HCT116 (cell line): ENCODE measurements around the gene SERPINH1. TPM values are rescaled to one million over a fixed set of nuclear protein-coding genes. Genes with fewer than 3 reads are reported as not detected.

Experiments
- ATAC-seq: fragments of 200-7000 bp; cut with Tn5 transposase; 2 replicates; pipeline ENCODE4 v1.9.1; 2020; ENCODE audit warnings: mild to moderate bottlenecking, moderate library complexity
- BruUV-seq: library from RNA; stranded (reverse); fragments of 400-500 nt; replicated peaks from 2 replicates; lab custom pipeline; 2021; lab: Mats Ljungman, UMichigan
- CTCF ChIA-PET: fragments of 300-600 bp; sonication (Branson Sonifier 250); formaldehyde crosslinking; loops from one replicate; lab custom pipeline; 2021; ENCODE audit warnings: antibody characterized with exemption; lab: Charles Lee
- POLR2A ChIA-PET: fragments of 300-600, 350-600 bp; sonication (Branson Sonifier 250); formaldehyde crosslinking; loops from one replicate; lab custom pipeline; 2021; ENCODE audit warnings: antibody characterized with exemption; lab: Charles Lee
- RAD21 ChIA-PET, 2 experiments: fragments of 300-600 bp; sonication (Branson Sonifier 250); formaldehyde crosslinking; loops; one replicate each; lab custom pipeline; 2023; ENCODE audit warnings: low total read pairs in 2 of 2; ENCODE audit not compliant: uncharacterized antibody in 2 of 2, unreplicated experiment in 2 of 2, low non-redundant PET in 1 of 2; lab: Charles Lee
- DNase-seq: peaks from one replicate; pipeline ENCODE4 v3.0.0-alpha.2; 2010; ENCODE audit warnings: low read depth, low spot score
- H2AFZ ChIP-seq: fragments of 200-600 bp; shearing (Covaris generic), sonication (generic); 2 replicates; pipeline ENCODE4 v1.6.1; 2017; ENCODE audit warnings: low read depth, mixed run types, mixed read lengths, antibody characterized with exemption, low read length; ENCODE audit not compliant: poor library complexity, severe bottlenecking
- H3K27ac ChIP-seq: 2 replicates; pipeline ENCODE4 v1.5.1; 2012; ENCODE audit warnings: low read depth, low read length
- H3K27me3 ChIP-seq: fragments of 200-600 bp; sonication (generic); 2 replicates; pipeline ENCODE4 v1.6.1; 2016; ENCODE audit warnings: mixed run types, low read length, mixed read lengths; ENCODE audit not compliant: insufficient read depth
- H3K36me3 ChIP-seq, 2 experiments: fragments of 200-500 bp in 1 of 2; fragments of 200-600 bp in 1 of 2; sonication (Bioruptor generic) in 1 of 2; sonication (generic) in 1 of 2; 2 replicates each; pipeline versions ENCODE4 v1.5.1 to v1.6.1; 2014 to 2016; ENCODE audit warnings: low read length in 2 of 2, inconsistent platforms in 1 of 2, mixed read lengths in 1 of 2, mixed run types in 1 of 2; ENCODE audit not compliant: insufficient read depth in 2 of 2, control insufficient read depth in 1 of 2
- H3K4me1 ChIP-seq, 2 experiments: fragments of 200-600 bp in 1 of 2; sonication (generic) in 1 of 2; 2 replicates each; pipeline versions ENCODE4 v1.5.1 to v1.6.1; 2012 to 2017; ENCODE audit warnings: low read length in 2 of 2, inconsistent platforms in 1 of 2, mild to moderate bottlenecking in 1 of 2, mixed read lengths in 1 of 2, mixed run types in 1 of 2, moderate library complexity in 1 of 2; ENCODE audit not compliant: insufficient read depth in 2 of 2, control insufficient read depth in 1 of 2
- H3K4me2 ChIP-seq: fragments of 200-600 bp; sonication (generic); 2 replicates; pipeline ENCODE4 v1.6.1; 2017; ENCODE audit warnings: mixed run types, low read length, mixed read lengths
- H3K4me3 ChIP-seq, 2 experiments: fragments of 200-600 bp in 1 of 2; sonication (generic) in 1 of 2; replicated peaks in 1 of 2; 2 replicates each; pipeline ENCODE4 v1.5.1; 2011 to 2016; ENCODE audit warnings: low read length in 2 of 2, control low read depth in 1 of 2, low read depth in 1 of 2, mild to moderate bottlenecking in 1 of 2, mixed read lengths in 1 of 2, mixed run types in 1 of 2
- H3K79me2 ChIP-seq: fragments of 200-600 bp; sonication (generic); 2 replicates; pipeline ENCODE4 v1.6.1; 2017; ENCODE audit warnings: mild to moderate bottlenecking, mixed run types, low read length, moderate library complexity, mixed read lengths; ENCODE audit not compliant: insufficient read depth
- H3K9ac ChIP-seq: fragments of 200-600 bp; sonication (generic); 2 replicates; pipeline ENCODE4 v1.6.1; 2016; ENCODE audit warnings: low read length, mixed read lengths
- H3K9me2 ChIP-seq: fragments of 200-600 bp; sonication (generic), shearing (Covaris generic); 2 replicates; pipeline ENCODE4 v1.6.1; 2017; ENCODE audit warnings: mixed run types, mild to moderate bottlenecking, moderate library complexity; ENCODE audit not compliant: insufficient read depth
- H3K9me3 ChIP-seq, 2 experiments: fragments of 200-500 bp in 1 of 2; fragments of 200-600 bp in 1 of 2; sonication (Bioruptor generic) in 1 of 2; sonication (generic) in 1 of 2; 2 replicates each; pipeline ENCODE4 v1.6.1; 2014 to 2017; ENCODE audit warnings: low read length in 2 of 2, mixed read lengths in 2 of 2, inconsistent platforms in 1 of 2, low read depth in 1 of 2, mild to moderate bottlenecking in 1 of 2, mixed run types in 1 of 2, moderate library complexity in 1 of 2; ENCODE audit not compliant: control insufficient read depth in 1 of 2, insufficient read depth in 1 of 2
- H4K20me1 ChIP-seq: fragments of 200-600 bp; sonication (generic), shearing (Covaris generic); 2 replicates; pipeline ENCODE4 v1.6.1; 2017; ENCODE audit warnings: mixed run types, mild to moderate bottlenecking, moderate library complexity; ENCODE audit not compliant: insufficient read depth
- CBX3 ChIP-seq: IDR thresholded peaks from 2 replicates; pipeline ENCODE4 v1.6.1; 2012; ENCODE audit warnings: low read depth
- CEBPB ChIP-seq: IDR thresholded peaks from 2 replicates; pipeline ENCODE4 v1.6.1; 2012; ENCODE audit warnings: low read depth
- EGR1 ChIP-seq: IDR thresholded peaks from 2 replicates; pipeline ENCODE4 v1.6.1; 2012; ENCODE audit warnings: low read depth
- EZH2phosphoT487 ChIP-seq: fragments of 200-600 bp; IDR thresholded peaks from 2 replicates; pipeline ENCODE4 v1.6.1; 2018; ENCODE audit warnings: antibody characterized with exemption, borderline replicate concordance
- FOSL1 ChIP-seq: IDR thresholded peaks from 2 replicates; pipeline ENCODE4 v1.6.1; 2012; ENCODE audit warnings: low read depth
- JUND ChIP-seq: IDR thresholded peaks from 2 replicates; pipeline ENCODE4 v1.6.1; 2012
- POLR2A ChIP-seq: IDR thresholded peaks from 2 replicates; pipeline ENCODE4 v1.7.0; 2011; ENCODE audit warnings: borderline replicate concordance; ENCODE audit not compliant: insufficient read depth, insufficient read length; ENCODE audit errors: extremely low read depth
- POLR2AphosphoS5 ChIP-seq: IDR thresholded peaks from 2 replicates; pipeline ENCODE4 v1.6.1; 2011; ENCODE audit warnings: mild to moderate bottlenecking, low read depth, low read length, moderate library complexity
- RAD21 ChIP-seq: IDR thresholded peaks from 2 replicates; pipeline ENCODE4 v1.6.1; 2012; ENCODE audit warnings: low read depth, mild to moderate bottlenecking
- SIN3A ChIP-seq: IDR thresholded peaks from 2 replicates; pipeline ENCODE4 v1.6.1; 2012; ENCODE audit warnings: low read depth
- SP1 ChIP-seq: IDR thresholded peaks from 2 replicates; pipeline ENCODE4 v1.6.1; 2012; ENCODE audit warnings: low read depth
- TCF7L2 ChIP-seq: IDR thresholded peaks from 2 replicates; pipeline ENCODE4 v1.7.0; 2011; ENCODE audit warnings: borderline replicate concordance, inconsistent platforms; ENCODE audit not compliant: insufficient read depth, insufficient read length; ENCODE audit errors: extremely low read depth
- YY1 ChIP-seq: IDR thresholded peaks from 2 replicates; pipeline ENCODE4 v1.6.1; 2011; ENCODE audit warnings: low read length, low read depth, moderate library complexity, mild to moderate bottlenecking; ENCODE audit not compliant: insufficient replicate concordance; ENCODE audit errors: extremely low read depth
- ZFX ChIP-seq: fragments of 450-650 bp; IDR thresholded peaks from 2 replicates; pipeline ENCODE4 v1.6.1; 2017
- intact Hi-C: fragments of 100-400 bp; cut with micrococcal nuclease; formaldehyde crosslinking; loops from 2 replicates; pipeline ENCODE4 v1.10.0; 2022
- total RNA-seq: library from RNA; stranded (reverse); gene quantifications from one replicate; pipeline ENCODE4 v1.2.1, GENCODE V29; 2021; ENCODE audit not compliant: unreplicated experiment
- TF ChIP-seq, protein P1 (sequence below): IDR thresholded peaks from 2 replicates; pipeline ENCODE4 v1.6.1; 2012; ENCODE audit warnings: low read depth
- TF ChIP-seq, protein P2 (sequence below): IDR thresholded peaks from 2 replicates; pipeline ENCODE4 v1.6.1; 2011; ENCODE audit warnings: mild to moderate bottlenecking, low read length, moderate library complexity; ENCODE audit not compliant: insufficient replicate concordance; ENCODE audit errors: extremely low read depth
- TF ChIP-seq, protein P3 (sequence below): IDR thresholded peaks from 2 replicates; pipeline ENCODE4 v1.6.1; 2012
- TF ChIP-seq, protein P4 (sequence below): IDR thresholded peaks from 2 replicates; pipeline ENCODE4 v1.6.1; 2012

SERPINH1 gene
- total RNA-seq, 1 experiment from 2014 or later = 84.9 TPM

DNA sequence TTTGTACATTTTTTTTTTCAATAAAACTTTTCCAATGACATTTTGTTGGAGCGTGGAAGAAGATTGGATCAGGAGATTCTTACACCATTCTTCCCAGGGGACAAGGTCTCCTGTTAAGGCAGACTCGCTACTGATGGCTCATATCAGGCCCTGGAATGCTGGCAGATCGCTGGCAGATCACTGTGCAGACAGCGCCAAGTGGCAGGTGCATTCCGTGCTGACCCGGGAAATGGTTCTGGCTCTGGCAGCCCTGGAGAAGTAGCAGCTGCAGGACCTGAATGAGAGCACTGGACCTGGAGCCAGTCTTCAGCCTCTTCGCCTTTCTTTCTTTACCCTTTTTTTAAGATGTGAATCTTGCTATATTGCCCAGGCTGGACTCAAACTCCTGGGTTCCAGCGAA is 10.7 kb downstream of the SERPINH1 start:
- no TSS peak for BruUV-seq
- Histone ChIP-seq H3K27me3 (no peaks in the 10 kb centered on the region), H3K4me1 (peaks cover 0 to 4% of the 10 kb centered on the region in 2 experiments; a peak in 1 of 4 replicates), H2AFZ (no peak overlapping the region), H4K20me1 (no peaks in the 10 kb centered on the region), H3K4me3 (no peak overlapping the region), H3K9ac (no peak overlapping the region), H3K4me2 (no peak overlapping the region), H3K36me3 (peaks cover 31 to 39% of the 10 kb centered on the region in 2 experiments), H3K9me2 (no peaks in the 10 kb centered on the region), H3K27ac (no peak overlapping the region), H3K9me3 (no peaks in the 10 kb centered on the region), H3K79me2 (peaks cover 4% of the 10 kb centered on the region)
- CTCF ChIA-PET = no interaction called here
- intact Hi-C loops = no loop called here
- POLR2A ChIA-PET = interaction anchor here (1.2 kb wide), 1 partner anchor 10 kb away, joined by 3 read pairs; no protein-coding TSS in a partner anchor
- RAD21 ChIA-PET = no interaction called here
- TF ChIP-seq, protein P1, sequence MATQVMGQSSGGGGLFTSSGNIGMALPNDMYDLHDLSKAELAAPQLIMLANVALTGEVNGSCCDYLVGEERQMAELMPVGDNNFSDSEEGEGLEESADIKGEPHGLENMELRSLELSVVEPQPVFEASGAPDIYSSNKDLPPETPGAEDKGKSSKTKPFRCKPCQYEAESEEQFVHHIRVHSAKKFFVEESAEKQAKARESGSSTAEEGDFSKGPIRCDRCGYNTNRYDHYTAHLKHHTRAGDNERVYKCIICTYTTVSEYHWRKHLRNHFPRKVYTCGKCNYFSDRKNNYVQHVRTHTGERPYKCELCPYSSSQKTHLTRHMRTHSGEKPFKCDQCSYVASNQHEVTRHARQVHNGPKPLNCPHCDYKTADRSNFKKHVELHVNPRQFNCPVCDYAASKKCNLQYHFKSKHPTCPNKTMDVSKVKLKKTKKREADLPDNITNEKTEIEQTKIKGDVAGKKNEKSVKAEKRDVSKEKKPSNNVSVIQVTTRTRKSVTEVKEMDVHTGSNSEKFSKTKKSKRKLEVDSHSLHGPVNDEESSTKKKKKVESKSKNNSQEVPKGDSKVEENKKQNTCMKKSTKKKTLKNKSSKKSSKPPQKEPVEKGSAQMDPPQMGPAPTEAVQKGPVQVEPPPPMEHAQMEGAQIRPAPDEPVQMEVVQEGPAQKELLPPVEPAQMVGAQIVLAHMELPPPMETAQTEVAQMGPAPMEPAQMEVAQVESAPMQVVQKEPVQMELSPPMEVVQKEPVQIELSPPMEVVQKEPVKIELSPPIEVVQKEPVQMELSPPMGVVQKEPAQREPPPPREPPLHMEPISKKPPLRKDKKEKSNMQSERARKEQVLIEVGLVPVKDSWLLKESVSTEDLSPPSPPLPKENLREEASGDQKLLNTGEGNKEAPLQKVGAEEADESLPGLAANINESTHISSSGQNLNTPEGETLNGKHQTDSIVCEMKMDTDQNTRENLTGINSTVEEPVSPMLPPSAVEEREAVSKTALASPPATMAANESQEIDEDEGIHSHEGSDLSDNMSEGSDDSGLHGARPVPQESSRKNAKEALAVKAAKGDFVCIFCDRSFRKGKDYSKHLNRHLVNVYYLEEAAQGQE = no peak
- TF ChIP-seq RAD21 (no peak), YY1 (no peak), ZFX (no peak), TCF7L2 (no peak), CEBPB (no peak), JUND (no peak), SIN3A (no peak), EGR1 (no peak), EZH2phosphoT487 (no peak), POLR2AphosphoS5 (no peak), FOSL1 (no peak), POLR2A (no peak), CBX3 (no peak), SP1 (no peak)
- TF ChIP-seq, protein P2, sequence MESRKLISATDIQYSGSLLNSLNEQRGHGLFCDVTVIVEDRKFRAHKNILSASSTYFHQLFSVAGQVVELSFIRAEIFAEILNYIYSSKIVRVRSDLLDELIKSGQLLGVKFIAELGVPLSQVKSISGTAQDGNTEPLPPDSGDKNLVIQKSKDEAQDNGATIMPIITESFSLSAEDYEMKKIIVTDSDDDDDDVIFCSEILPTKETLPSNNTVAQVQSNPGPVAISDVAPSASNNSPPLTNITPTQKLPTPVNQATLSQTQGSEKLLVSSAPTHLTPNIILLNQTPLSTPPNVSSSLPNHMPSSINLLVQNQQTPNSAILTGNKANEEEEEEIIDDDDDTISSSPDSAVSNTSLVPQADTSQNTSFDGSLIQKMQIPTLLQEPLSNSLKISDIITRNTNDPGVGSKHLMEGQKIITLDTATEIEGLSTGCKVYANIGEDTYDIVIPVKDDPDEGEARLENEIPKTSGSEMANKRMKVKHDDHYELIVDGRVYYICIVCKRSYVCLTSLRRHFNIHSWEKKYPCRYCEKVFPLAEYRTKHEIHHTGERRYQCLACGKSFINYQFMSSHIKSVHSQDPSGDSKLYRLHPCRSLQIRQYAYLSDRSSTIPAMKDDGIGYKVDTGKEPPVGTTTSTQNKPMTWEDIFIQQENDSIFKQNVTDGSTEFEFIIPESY = no peak
- TF ChIP-seq, protein P3, sequence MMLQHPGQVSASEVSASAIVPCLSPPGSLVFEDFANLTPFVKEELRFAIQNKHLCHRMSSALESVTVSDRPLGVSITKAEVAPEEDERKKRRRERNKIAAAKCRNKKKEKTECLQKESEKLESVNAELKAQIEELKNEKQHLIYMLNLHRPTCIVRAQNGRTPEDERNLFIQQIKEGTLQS = no peak
- TF ChIP-seq, protein P4, sequence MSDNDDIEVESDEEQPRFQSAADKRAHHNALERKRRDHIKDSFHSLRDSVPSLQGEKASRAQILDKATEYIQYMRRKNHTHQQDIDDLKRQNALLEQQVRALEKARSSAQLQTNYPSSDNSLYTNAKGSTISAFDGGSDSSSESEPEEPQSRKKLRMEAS = no peak
- no peak for DNase-seq
- no peak for ATAC-seq
